Suprapubic skin (tissue), 3 donors: ENCODE data around the gene C10orf67.

Experiments
- EP300 ChIP-seq: sonication (generic); formaldehyde crosslinking; IDR thresholded peaks from one replicate; pipeline ENCODE4 v1.6.1; 2017; ENCODE audit warnings: antibody characterized with exemption
- POLR2A ChIP-seq, 2 donors: fragments of 450-650 bp; IDR thresholded peaks; one replicate each; pipeline ENCODE4 v1.6.1; 2017; ENCODE audit warnings: antibody characterized with exemption in 2 of 2, mild to moderate bottlenecking in 2 of 2, moderate library complexity in 2 of 2
- TF ChIP-seq, protein P1 (sequence below), 2 donors: fragments of 200-600 bp in 1 of 2; fragments of 450-650 bp in 1 of 2; sonication (generic) in 1 of 2; IDR thresholded peaks; one replicate each; pipeline ENCODE4 v1.5.1; 2016 to 2019; ENCODE audit warnings: antibody characterized with exemption in 2 of 2, mild to moderate bottlenecking in 1 of 2, moderate library complexity in 1 of 2

DNA sequence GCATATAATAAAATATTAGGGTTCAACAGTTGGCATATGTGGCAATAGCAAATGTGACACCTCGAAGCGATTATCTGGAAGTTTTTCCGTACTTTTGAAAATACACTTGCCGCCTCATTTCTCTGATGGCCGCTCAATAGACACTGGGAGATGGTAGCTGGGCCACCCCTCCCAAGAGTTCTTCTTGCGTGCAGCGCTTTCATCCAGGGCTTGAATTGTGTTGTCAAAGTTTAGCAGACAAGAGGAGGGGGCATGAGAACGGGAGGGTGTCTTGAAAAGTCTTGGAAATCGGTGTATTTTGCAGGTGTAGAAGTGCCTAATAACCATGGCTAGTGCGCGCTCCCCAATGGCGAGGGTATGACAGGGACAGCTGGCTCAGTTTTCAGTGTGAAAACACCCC is 144.0 kb downstream of the C10orf67 start:
- TF ChIP-seq, protein P1, sequence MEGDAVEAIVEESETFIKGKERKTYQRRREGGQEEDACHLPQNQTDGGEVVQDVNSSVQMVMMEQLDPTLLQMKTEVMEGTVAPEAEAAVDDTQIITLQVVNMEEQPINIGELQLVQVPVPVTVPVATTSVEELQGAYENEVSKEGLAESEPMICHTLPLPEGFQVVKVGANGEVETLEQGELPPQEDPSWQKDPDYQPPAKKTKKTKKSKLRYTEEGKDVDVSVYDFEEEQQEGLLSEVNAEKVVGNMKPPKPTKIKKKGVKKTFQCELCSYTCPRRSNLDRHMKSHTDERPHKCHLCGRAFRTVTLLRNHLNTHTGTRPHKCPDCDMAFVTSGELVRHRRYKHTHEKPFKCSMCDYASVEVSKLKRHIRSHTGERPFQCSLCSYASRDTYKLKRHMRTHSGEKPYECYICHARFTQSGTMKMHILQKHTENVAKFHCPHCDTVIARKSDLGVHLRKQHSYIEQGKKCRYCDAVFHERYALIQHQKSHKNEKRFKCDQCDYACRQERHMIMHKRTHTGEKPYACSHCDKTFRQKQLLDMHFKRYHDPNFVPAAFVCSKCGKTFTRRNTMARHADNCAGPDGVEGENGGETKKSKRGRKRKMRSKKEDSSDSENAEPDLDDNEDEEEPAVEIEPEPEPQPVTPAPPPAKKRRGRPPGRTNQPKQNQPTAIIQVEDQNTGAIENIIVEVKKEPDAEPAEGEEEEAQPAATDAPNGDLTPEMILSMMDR (IDR thresholded peaks at IDR 0.05) = no peak
- no peak for TF ChIP-seq POLR2A (IDR thresholded peaks at IDR 0.05)
- no peak for TF ChIP-seq EP300
